ENCODE measurements around the gene TDP2. TPM values are rescaled to one million over a fixed set of nuclear protein-coding genes. Genes with fewer than 3 reads are reported as not detected.

TDP2 gene
- total RNA-seq, 4 donors from 2014 or later, result 45.7 to 73.1 (median 49.5) TPM

DNA sequence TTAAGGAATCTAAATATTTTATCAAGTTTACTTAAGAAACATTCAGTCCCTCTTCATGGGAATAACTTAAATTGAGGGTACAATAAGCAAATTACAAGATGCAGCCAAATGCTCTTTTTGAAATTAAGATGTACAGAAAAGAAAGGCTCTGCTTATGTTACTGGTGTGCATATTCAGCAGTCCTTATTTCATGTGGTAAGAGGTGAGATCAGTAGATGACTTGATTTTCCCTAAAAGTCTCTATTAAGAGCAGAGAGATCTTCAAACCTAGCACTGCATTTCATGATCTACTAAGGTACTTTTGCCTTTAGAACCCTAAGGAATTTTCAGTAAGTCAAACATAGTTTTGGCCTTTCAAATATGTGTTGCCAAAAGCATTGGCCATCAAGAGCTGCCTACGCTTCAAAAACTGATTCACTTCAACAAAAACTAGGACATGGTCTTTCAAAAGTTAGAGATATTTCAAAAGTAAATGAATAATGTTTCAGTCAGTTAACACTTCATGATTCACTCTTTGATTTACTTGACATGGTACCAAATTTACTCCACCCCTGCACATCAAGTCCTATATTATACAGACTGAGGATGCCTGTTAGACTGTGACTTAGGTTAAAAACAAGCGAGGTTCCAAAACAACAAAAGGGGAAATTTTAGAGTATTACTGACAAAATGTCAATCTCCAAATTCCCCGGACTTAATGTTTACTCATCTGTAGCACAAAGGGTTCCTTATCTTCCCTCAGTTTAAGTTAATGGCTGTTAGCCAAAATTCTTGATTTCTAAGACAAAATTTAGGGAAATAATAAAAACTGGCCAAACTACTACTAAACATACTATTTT lies 33.0 kb upstream of the TDP2 start:
- TF ChIP-seq, protein P1, sequence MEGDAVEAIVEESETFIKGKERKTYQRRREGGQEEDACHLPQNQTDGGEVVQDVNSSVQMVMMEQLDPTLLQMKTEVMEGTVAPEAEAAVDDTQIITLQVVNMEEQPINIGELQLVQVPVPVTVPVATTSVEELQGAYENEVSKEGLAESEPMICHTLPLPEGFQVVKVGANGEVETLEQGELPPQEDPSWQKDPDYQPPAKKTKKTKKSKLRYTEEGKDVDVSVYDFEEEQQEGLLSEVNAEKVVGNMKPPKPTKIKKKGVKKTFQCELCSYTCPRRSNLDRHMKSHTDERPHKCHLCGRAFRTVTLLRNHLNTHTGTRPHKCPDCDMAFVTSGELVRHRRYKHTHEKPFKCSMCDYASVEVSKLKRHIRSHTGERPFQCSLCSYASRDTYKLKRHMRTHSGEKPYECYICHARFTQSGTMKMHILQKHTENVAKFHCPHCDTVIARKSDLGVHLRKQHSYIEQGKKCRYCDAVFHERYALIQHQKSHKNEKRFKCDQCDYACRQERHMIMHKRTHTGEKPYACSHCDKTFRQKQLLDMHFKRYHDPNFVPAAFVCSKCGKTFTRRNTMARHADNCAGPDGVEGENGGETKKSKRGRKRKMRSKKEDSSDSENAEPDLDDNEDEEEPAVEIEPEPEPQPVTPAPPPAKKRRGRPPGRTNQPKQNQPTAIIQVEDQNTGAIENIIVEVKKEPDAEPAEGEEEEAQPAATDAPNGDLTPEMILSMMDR (IDR thresholded peaks at IDR 0.05; ENCODE audit: low read depth), result no peak

DNA sequence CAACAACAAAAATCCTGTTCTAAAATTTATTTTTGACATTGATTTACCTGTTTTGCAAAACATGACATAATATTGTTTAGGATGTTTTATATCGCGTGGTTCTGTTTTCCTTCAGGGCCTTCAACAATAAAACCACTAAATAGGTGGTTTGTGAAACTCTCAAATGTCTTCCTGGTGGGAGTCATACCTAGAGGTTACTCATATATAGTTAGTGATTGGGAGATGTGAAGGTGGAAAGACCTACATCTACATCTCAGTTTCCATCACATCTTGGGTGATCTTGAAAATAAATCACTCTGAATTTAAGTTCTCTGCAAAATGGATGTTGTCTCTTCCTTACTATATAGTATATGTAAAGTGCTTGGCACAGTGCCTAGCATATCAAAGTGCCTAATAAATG lies 29.4 kb upstream of the TDP2 start:
- TF ChIP-seq, protein P1 (IDR thresholded peaks at IDR 0.05; ENCODE audit: low read depth), result no peak

DNA sequence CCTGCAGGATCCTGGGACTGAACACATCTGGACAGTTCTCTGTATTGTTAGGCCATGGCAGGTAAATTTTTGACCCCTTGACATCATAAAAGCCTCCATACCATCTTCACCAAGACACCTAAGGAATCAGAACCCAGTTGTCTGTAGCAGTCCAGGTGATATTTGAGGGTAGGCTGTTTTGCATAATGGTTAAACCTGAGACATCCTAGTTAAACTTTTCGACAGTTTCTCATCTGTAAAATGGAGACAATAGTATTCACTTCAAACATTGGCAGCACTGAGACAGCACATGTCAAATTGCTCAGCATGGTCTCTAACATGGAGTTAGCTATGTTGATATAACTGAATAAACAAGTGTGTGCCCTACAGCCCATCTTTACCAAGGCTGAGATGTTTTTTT lies 27.5 kb upstream of the TDP2 start:
- TF ChIP-seq, protein P1 (IDR thresholded peaks at IDR 0.05; ENCODE audit: low read depth), result no peak

DNA sequence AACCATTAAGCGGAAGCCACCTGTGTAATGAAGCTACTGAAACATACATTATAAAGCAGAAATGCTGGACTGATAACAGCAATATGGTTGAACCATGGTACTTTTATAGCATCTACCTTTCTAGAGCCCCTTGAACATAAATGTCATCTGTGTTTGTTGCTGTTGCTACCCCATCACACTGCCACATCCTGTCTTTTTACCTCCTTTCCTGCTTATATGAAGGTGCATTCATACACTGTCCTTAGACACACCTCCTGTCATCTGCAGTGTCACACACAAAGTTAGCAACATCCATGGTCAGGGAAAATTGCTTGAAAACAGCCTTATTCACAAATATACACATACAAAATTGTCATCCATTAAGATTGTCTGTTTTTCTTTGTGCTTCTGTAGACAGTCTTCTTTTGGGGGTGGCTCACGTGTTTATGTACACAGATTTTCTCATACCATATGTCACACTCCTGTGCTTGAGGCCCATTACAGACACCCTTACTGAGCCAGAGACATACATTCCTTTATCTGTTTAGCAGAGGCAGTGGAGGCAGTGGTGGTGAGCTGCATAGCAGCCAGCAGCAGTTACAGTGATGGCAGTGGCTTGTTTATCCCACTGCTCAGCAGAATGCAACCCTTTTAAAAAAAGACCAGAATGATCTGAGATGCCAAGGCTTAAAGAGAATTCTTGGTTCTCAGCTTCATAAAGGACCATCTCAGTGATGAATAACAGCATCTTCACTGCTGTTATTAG lies 26.3 kb upstream of the TDP2 start:
- TF ChIP-seq, protein P1 (IDR thresholded peaks at IDR 0.05; ENCODE audit: low read depth), result no peak

DNA sequence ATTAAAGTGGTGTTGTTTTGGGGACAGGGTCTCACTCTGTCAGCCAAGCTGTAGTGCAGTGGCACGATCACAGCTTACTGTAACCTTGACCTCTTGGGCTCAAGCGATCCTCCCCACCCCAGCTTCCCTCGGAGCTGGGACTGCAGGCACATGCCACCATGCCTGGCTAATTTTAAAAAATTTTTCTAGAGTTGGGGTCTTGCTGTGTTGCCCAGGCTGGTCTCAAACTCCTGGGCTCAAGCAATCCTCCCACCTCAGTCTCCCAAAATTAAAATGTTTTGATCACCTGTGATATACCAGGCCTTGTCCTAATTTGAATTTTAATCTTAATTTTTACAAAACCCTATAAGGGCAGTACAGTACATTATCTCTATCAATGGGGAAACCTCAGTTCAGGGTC lies 25.7 kb upstream of the TDP2 start:
- TF ChIP-seq, protein P1 (IDR thresholded peaks at IDR 0.05; ENCODE audit: low read depth), result no peak

DNA sequence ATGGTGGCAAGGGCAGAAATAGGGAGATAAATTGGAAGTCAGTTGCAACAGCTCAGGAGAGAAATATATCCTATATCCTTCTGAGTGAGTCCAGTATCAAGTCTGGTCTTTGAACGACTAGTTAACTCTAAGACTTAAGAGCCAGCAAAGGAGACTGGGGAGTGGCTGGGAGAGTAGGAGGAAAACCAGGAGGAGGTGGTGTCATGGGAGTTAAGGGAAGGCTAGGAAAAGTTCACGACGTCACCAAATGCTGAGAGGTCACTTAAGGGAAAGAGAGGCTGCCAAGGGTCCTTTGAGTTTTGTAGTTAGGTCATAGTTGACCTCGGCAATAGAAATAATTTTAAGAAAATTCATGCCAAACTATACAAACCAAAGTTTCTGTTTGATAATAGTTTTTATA lies 25.3 kb upstream of the TDP2 start:
- TF ChIP-seq, protein P1 (IDR thresholded peaks at IDR 0.05; ENCODE audit: low read depth), result no peak

DNA sequence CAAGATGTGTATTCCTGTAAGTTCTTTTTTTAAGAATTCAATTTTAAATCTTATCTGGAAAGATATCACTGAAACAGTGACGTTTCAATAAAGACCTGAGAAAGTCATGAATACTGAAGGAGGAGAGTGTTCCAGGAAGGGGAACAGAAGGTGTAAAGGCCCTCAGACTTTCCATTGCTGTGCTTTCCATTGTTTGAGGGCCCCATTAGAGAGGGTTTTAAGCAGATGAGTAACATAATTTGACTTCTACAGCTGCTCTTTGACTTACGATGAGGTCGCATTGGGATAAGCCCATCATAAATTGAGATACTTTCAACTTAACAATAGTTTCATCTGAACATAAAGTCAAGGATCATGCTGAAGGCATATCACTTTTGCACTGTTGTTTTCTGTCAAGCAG lies 24.9 kb upstream of the TDP2 start:
- TF ChIP-seq, protein P1 (IDR thresholded peaks at IDR 0.05; ENCODE audit: low read depth), result no peak
